ENCODE measurements around the gene PIK3C3.
"Not testable (repeated sequence)": the region's sequence is repeated elsewhere in the genome, so short reads cannot be mapped to it uniquely, and the experiment has no call there.

- not testable (repeated sequence) for TF ChIP-seq POLR2A (IDR thresholded peaks at IDR 0.05)
- TF ChIP-seq, protein P1, sequence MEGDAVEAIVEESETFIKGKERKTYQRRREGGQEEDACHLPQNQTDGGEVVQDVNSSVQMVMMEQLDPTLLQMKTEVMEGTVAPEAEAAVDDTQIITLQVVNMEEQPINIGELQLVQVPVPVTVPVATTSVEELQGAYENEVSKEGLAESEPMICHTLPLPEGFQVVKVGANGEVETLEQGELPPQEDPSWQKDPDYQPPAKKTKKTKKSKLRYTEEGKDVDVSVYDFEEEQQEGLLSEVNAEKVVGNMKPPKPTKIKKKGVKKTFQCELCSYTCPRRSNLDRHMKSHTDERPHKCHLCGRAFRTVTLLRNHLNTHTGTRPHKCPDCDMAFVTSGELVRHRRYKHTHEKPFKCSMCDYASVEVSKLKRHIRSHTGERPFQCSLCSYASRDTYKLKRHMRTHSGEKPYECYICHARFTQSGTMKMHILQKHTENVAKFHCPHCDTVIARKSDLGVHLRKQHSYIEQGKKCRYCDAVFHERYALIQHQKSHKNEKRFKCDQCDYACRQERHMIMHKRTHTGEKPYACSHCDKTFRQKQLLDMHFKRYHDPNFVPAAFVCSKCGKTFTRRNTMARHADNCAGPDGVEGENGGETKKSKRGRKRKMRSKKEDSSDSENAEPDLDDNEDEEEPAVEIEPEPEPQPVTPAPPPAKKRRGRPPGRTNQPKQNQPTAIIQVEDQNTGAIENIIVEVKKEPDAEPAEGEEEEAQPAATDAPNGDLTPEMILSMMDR (IDR thresholded peaks at IDR 0.05): not testable (repeated sequence)
Measured at GRCh38 chr18:42112147-42112546, 157.1 kb downstream of the PIK3C3 start.
